Measurements from ENCODE around the gene KREMEN1. TPM values are rescaled to one million over a fixed set of nuclear protein-coding genes. Genes with fewer than 3 reads are reported as not detected.

KREMEN1 gene
- total and polyA plus RNA-seq, 8 donors, result 24.6 to 49.7 (median 33.6) TPM

DNA sequence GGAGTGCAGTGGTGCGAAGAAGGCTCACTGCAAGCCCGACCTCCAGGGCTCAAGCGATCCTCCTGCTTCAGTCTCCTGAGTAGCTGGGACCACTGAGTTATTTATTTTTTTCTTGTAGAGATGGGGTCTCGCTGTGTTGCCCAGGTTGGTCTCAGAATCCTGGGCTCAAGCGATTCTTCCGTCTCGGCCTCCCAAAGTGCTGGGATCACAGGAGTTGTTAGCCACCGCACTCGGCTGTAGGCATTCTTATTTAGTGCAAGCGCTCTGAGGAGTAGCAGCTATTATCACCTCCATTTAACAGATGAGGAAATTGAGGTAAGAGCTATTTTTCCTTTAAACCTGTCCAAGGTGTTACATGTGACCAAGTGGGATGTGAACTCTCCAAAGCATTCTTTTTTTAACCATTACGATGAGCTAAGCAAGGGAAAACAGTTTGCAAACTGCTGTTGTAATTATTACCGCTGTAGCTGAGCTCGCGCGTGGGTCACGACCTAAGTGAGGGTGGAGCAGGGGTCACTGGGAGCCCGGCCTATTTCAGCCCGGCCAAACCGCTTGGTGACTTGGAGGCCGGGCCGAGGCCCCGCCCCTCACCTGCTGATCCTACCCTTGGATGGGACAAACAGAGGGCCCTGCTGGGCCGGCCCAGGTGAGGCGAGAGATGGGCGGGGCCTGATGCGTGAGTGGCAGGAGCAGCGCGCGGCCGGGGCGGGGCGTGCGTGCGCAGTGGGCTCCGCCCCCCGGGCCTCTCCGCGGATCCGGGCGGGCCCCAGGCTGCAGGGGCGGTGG is 449 bp upstream of the KREMEN1 start:
- Histone ChIP-seq H3K4me3 (peak overlapping the region; percentile 29 to 68), H3K4me1 (peaks cover 9 to 33% of the 10 kb centered on the region in 2 donors), H3K27ac (no peak overlapping the region), H3K36me3 (no peaks in the 10 kb centered on the region), H3K27me3 (peaks cover 0 to 63% of the 10 kb centered on the region in 2 donors), H3K9me3 (no peaks in the 10 kb centered on the region)
- peak; percentile 68 to 97 (median 92) for DNase-seq
- TF ChIP-seq, protein P1, sequence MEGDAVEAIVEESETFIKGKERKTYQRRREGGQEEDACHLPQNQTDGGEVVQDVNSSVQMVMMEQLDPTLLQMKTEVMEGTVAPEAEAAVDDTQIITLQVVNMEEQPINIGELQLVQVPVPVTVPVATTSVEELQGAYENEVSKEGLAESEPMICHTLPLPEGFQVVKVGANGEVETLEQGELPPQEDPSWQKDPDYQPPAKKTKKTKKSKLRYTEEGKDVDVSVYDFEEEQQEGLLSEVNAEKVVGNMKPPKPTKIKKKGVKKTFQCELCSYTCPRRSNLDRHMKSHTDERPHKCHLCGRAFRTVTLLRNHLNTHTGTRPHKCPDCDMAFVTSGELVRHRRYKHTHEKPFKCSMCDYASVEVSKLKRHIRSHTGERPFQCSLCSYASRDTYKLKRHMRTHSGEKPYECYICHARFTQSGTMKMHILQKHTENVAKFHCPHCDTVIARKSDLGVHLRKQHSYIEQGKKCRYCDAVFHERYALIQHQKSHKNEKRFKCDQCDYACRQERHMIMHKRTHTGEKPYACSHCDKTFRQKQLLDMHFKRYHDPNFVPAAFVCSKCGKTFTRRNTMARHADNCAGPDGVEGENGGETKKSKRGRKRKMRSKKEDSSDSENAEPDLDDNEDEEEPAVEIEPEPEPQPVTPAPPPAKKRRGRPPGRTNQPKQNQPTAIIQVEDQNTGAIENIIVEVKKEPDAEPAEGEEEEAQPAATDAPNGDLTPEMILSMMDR (IDR thresholded peaks at IDR 0.05), result no peak
- intact Hi-C loops (cut with DNase I), result no loop called here
- ATAC-seq, result peak; percentile 96

DNA sequence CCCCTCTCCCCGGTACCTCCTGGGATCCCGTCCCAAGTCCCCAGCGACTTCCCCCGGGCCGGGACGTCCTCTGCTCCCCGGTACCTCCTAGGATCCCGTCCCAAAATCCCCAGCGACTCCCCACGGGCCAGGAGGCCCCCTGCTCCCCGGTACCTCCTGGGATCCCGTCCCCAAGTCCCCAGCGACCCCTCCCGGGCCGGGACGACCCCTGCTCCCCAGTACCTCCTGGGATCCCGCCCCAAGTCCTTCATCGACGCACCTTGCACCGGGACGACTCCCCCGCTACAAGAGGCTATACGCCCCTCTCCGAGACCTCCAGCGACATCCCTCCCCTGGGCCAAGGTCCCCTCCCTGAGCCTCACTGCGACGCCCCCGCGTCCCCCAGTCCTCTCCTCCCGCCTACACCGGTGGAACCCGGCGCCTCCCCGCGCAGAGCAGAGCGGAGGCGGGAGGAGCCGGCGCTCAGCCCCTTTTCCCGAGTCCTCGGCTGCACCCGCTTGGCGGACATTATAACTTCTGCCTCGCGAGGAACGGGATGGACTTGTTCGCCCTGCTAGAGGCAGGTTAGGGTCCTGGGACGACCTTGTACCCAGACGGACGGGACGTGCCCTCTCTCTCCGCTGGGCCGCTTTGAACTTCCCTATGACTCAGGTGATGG is 912 bp downstream of the KREMEN1 start:
- TF ChIP-seq, protein P1 (IDR thresholded peaks at IDR 0.05), result no peak
- H3K27me3 ChIP-seq, result peaks cover 0 to 63% of the 10 kb centered on the region in 2 donors
- DNase-seq, result peak in 3 of 4 donors; percentile 56 to 88 (median 66)
- H3K4me3 ChIP-seq, result peak overlapping the region; percentile 63 to 68
- H3K9me3 ChIP-seq, result no peaks in the 10 kb centered on the region
- intact Hi-C loops (cut with DNase I), result no loop called here
- peak; percentile 51 for ATAC-seq
- H3K4me1 ChIP-seq, result peaks cover 12 to 33% of the 10 kb centered on the region in 2 donors
- H3K36me3 ChIP-seq, result no peaks in the 10 kb centered on the region
- peak overlapping the region; percentile 34 to 70 for H3K27ac ChIP-seq

DNA sequence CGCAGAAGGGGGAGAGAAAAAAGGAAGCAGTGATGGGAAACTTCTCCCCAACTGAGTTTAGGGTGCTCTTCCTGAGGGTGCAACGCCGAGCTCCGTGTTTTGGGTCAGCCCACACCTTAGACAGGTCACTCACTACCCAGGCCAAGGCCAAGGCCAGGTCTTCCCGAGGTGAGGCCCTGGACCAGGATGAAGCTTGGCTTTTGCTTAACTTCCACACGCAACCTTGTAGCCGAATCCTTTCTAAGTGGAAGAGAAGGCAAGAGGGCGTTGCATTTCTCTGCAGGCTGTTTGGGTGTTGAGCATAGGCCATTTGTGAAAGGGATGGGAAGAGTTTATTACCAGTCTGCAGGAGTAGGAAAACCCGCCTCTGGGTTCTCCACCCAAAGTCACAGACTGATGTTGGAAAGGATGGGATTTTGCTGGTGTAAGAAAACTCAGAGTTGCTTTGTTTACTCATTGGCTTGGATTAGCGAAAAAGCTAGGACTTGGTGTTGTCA is 1.5 kb downstream of the KREMEN1 start:
- DNase-seq (no peak), ATAC-seq (no peak)
- intact Hi-C loops (cut with DNase I), result no loop called here

DNA sequence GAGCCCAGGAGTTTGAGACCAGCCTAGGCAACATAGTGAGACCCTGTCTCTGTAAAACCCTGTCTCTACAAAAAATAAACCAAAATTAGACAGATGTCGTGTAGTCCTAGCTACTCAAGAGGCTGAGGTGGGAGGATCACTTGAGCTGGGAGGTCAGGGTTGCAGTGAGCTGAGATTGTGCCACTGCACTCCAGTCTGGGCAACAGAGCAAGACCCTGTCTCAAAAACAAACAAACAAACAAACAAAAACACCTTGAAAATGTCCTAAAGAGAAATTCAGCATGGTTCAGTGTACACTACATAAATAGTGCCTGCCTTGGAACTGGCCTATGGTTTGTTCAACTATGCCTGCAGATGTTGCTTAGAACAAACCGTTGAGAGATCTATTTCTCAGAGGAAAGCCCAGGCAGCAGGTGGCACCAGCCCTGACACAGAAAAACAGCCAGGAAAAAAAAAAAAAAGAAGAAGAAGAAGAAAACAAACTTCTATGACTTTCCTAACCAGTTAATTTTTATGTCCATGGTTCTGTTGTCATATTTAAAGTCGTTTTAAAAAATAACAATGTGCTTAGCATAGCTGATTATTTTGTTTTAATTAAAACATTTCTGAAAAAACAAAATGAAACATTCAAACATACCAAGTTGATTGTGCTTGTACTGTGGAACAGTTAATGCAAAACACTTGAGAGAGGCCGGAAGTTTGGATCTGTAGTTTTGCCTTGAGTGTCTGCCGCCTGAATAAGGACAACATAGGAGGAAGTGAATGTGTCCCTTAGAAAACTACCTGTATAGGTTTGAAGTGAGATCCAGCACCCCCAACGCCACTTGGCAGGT is 5.4 kb downstream of the KREMEN1 start:
- no peak overlapping the region for H3K27ac ChIP-seq
- TF ChIP-seq, protein P1 (IDR thresholded peaks at IDR 0.05), result no peak
- no peaks in the 10 kb centered on the region for H3K9me3 ChIP-seq
- no peak for DNase-seq
- H3K4me3 ChIP-seq, result no peak overlapping the region
- peaks cover 3 to 36% of the 10 kb centered on the region in 2 donors for H3K4me1 ChIP-seq
- intact Hi-C loops (cut with DNase I), result no loop called here
- peaks cover 0 to 22% of the 10 kb centered on the region in 2 donors for H3K27me3 ChIP-seq
- no peaks in the 10 kb centered on the region for H3K36me3 ChIP-seq
- no peak for ATAC-seq

More for the DNA sequence above, 1.5 kb downstream of the KREMEN1 start:
- Histone ChIP-seq H3K4me1 (peaks cover 12 to 33% of the 10 kb centered on the region in 2 donors), H3K27me3 (peaks cover 0 to 58% of the 10 kb centered on the region in 2 donors), H3K36me3 (no peaks in the 10 kb centered on the region), H3K9me3 (no peaks in the 10 kb centered on the region), H3K4me3 (peak overlapping the region; percentile 63 to 68), H3K27ac (peak overlapping the region; percentile 34 to 70)
- TF ChIP-seq, protein P1 (IDR thresholded peaks at IDR 0.05), result no peak
